ENCODE data around the gene TAGAP. TPM values are rescaled to one million over a fixed set of nuclear protein-coding genes. Genes with fewer than 3 reads are reported as not detected.

Gene TAGAP
- total RNA-seq, 1 experiment from 2014 or later = not detected

GRCh38 chr6:159031846-159032245 is 12.9 kb downstream of the TAGAP start:
- H3K9me3 Mint-ChIP-seq = no peaks in the 10 kb centered on the region
- Histone ChIP-seq H2AFZ (ENCODE audit: low read length) (no peak overlapping the region), H3K79me1 (ENCODE audit: insufficient read depth, low read depth, low read length, poor library complexity, severe bottlenecking) (no peaks in the 10 kb centered on the region), H2BK5ac (ENCODE audit: insufficient read length, low read length) (no peak overlapping the region), H2BK12ac (ENCODE audit: insufficient read length, low read depth, low read length) (no peak overlapping the region), H4K5ac (ENCODE audit: insufficient read length, low read depth, low read length) (no peak overlapping the region), H3K4me1 (ENCODE audit: insufficient read depth, low read length) (no peaks in the 10 kb centered on the region), H3K18ac (ENCODE audit: insufficient read length, low read depth, low read length) (no peak overlapping the region), H2AK5ac (ENCODE audit: insufficient read length, low read length) (no peak overlapping the region), H3K14ac (ENCODE audit: insufficient read depth, low read length) (no peak overlapping the region), H4K20me1 (ENCODE audit: control insufficient read depth, insufficient read depth, insufficient read length) (no peaks in the 10 kb centered on the region), H3K23me2 (ENCODE audit: insufficient read length, low read depth, low read length, poor library complexity, severe bottlenecking) (no peaks in the 10 kb centered on the region), H2BK20ac (ENCODE audit: low read depth, low read length, poor library complexity, severe bottlenecking) (no peak overlapping the region), H3K9ac (ENCODE audit: extremely low read depth, insufficient read length, low read length) (no peak overlapping the region), H3K27ac (ENCODE audit: insufficient read length, low read depth, low read length) (no peak overlapping the region), H3K23ac (ENCODE audit: insufficient read length, low read depth, low read length) (no peak overlapping the region), H2BK15ac (ENCODE audit: low read depth, low read length) (no peak overlapping the region), H3T11ph (ENCODE audit: low read length) (no peak overlapping the region), H3K27me3 (ENCODE audit: insufficient read depth, low read length) (no peaks in the 10 kb centered on the region), H2BK120ac (ENCODE audit: low read depth, low read length, poor library complexity, severe bottlenecking) (no peak overlapping the region), H3K56ac (ENCODE audit: insufficient read length, low read depth, low read length) (no peak overlapping the region), H4K8ac (replicated peaks; ENCODE audit: insufficient read length, low read depth, low read length) (no peak overlapping the region), H3K9me3 (ENCODE audit: control insufficient read depth, low read depth, low read length) (no peaks in the 10 kb centered on the region), H3K4me2 (ENCODE audit: insufficient read depth, insufficient read length, low read length) (no peak overlapping the region), H3K79me2 (ENCODE audit: insufficient read depth, low read length) (no peaks in the 10 kb centered on the region), H4K91ac (ENCODE audit: insufficient read length, low read depth, low read length) (no peak overlapping the region), H3K4ac (ENCODE audit: low read depth, low read length) (no peak overlapping the region)
- H3K4me1 Mint-ChIP-seq = no peaks in the 10 kb centered on the region
- H3K4me3 Mint-ChIP-seq = no peak overlapping the region
- no peaks in the 10 kb centered on the region for H3K36me3 Mint-ChIP-seq (ENCODE audit: insufficient read depth in 1 of 3, low read depth in 3 of 3)
- no CpG with 5 or more reads among the region's 5 CpGs for WGBS (ENCODE audit: extremely low coverage, insufficient read length, low lambda C conversion rate)
- DNase-seq = no peak
- no peak overlapping the region for H3K27ac Mint-ChIP-seq
- no peak for TF ChIP-seq CTCF (conservative IDR thresholded peaks at IDR 0.05)
- H3K27me3 Mint-ChIP-seq (ENCODE audit: low read depth) = no peaks in the 10 kb centered on the region

All from H9 (cell line).